DOHH2 (cell line): ENCODE data around the gene ORAI2.
A peak's percentile ranks its signal among the peaks of the same experiment; 100 is the strongest.

Experiments used
- EZH2phosphoT487 ChIP-seq: fragments of 200-600 bp; sonication (generic); IDR thresholded peaks from 2 replicates; pipeline ENCODE4 v1.6.1; 2017; ENCODE audit warnings: borderline replicate concordance, mild to moderate bottlenecking, antibody characterized with exemption, low read length, moderate library complexity, mixed read lengths
- TF ChIP-seq, protein P1 (sequence below): fragments of 200-600 bp; sonication (generic); IDR thresholded peaks from one replicate; pipeline ENCODE4 v1.5.1; 2014; ENCODE audit warnings: antibody characterized with exemption, mild to moderate bottlenecking, low read depth, low read length; ENCODE audit not compliant: poor library complexity, severe bottlenecking

DNA sequence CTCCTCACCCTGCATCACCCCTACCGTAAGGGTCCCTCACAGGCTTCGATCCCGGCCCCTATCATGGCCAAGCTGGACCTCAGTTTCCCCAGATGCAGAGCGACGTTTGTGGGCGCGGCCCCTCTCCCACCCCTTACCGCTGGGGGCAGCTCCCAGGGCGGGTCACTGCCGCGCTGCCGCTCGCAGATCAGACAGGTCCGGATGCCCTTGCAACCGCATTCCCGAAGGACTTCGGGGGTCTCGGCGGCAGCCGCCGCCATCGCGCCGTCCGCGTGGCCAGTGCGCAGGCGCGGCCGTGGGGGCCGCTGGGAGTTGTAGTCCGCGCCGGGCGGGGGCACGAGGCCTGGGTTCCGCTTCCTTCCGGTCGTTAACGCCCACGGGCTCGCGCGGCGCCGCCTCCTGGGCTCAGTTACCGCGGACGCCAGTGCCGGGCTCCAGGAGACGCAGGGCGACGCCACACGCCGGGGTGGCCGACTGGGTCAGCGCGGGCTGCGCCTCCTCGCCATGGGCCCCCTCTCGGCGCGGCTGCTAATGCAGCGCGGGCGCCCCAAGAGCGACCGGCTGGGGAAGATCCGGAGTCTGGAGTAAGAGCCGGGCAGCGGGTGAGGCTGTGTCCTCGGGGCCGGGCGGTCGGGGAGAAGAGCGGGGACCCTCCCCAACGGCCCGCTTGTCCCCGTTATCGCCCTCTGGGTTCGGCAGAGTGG, 31.4 kb downstream of the ORAI2 start, which contains the start of the genes ALKBH4 and LRWD1:
- TF ChIP-seq, protein P1, sequence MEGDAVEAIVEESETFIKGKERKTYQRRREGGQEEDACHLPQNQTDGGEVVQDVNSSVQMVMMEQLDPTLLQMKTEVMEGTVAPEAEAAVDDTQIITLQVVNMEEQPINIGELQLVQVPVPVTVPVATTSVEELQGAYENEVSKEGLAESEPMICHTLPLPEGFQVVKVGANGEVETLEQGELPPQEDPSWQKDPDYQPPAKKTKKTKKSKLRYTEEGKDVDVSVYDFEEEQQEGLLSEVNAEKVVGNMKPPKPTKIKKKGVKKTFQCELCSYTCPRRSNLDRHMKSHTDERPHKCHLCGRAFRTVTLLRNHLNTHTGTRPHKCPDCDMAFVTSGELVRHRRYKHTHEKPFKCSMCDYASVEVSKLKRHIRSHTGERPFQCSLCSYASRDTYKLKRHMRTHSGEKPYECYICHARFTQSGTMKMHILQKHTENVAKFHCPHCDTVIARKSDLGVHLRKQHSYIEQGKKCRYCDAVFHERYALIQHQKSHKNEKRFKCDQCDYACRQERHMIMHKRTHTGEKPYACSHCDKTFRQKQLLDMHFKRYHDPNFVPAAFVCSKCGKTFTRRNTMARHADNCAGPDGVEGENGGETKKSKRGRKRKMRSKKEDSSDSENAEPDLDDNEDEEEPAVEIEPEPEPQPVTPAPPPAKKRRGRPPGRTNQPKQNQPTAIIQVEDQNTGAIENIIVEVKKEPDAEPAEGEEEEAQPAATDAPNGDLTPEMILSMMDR, result peak; percentile 20
- no peak for TF ChIP-seq EZH2phosphoT487
